ENCODE data around the gene TTBK1.

- TF ChIP-seq CTCF (IDR thresholded peaks at IDR 0.05) (no peak), POLR2A (IDR thresholded peaks at IDR 0.05) (no peak), EP300 (IDR thresholded peaks at IDR 0.05) (no peak), POLR2AphosphoS5 (IDR thresholded peaks at IDR 0.05) (no peak)
Measured at GRCh38 chr6:43308990-43309477, 65.8 kb downstream of the TTBK1 start.

Data from suprapubic skin (tissue), 4 donors.